Measurements from ENCODE around the gene FARS2.

DNA sequence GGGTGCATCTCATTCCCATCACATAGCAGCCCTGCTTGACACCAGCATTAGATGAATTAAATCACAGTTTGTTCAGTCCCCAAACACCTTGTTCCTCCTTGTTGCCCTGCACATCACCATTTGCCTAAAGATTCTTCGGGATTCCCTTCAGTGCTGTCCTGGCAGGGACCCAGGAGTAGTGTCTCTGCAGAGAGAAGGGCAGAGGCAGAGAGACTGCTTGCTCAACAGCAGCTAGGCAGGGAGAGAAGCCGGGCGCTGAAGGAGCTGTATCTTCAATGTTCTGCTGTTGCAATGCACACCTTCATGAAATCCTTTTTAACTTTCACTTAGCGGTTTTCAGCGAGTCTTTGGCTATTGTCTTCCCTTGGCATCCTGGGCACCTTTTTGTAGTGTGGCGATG is 362.9 kb downstream of the FARS2 start:
- TF ChIP-seq, protein P1, sequence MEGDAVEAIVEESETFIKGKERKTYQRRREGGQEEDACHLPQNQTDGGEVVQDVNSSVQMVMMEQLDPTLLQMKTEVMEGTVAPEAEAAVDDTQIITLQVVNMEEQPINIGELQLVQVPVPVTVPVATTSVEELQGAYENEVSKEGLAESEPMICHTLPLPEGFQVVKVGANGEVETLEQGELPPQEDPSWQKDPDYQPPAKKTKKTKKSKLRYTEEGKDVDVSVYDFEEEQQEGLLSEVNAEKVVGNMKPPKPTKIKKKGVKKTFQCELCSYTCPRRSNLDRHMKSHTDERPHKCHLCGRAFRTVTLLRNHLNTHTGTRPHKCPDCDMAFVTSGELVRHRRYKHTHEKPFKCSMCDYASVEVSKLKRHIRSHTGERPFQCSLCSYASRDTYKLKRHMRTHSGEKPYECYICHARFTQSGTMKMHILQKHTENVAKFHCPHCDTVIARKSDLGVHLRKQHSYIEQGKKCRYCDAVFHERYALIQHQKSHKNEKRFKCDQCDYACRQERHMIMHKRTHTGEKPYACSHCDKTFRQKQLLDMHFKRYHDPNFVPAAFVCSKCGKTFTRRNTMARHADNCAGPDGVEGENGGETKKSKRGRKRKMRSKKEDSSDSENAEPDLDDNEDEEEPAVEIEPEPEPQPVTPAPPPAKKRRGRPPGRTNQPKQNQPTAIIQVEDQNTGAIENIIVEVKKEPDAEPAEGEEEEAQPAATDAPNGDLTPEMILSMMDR (IDR thresholded peaks at IDR 0.05): no peak
- no peak for TF ChIP-seq POLR2A (IDR thresholded peaks at IDR 0.05)
